ENCODE measurements around the gene MYO3B.

MYO3B gene

GRCh38 chr2:170679607-170680079 is 501.7 kb downstream of the MYO3B start (continued):
- no peak for TF ChIP-seq ZNF501 (tag by site-specific recombination; IDR thresholded peaks at IDR 0.05)
- peak; percentile 56; the same call in 1 of the 2 replicates for TF ChIP-seq ZBTB44 (tag by site-specific recombination; IDR thresholded peaks at IDR 0.05)
- no peak for TF ChIP-seq ZBTB7A (tag by site-specific recombination; IDR thresholded peaks at IDR 0.05; ENCODE audit: low read depth)
- no peak for TF ChIP-seq ZIC2 (tag by site-specific recombination; IDR thresholded peaks at IDR 0.05)
- TF ChIP-seq ZNF600 (tag by site-specific recombination; IDR thresholded peaks at IDR 0.05) = peak; percentile 40; the same call in 1 of the 2 replicates
- TF ChIP-seq ZNF132 (tag by site-specific recombination; IDR thresholded peaks at IDR 0.05; ENCODE audit: borderline replicate concordance) = no peak
- TF ChIP-seq PRDM10 (tag by site-specific recombination; IDR thresholded peaks at IDR 0.05) = peak; percentile 32
- TF ChIP-seq KLF16 (tag by site-specific recombination; IDR thresholded peaks at IDR 0.05) = no peak
- no peak for TF ChIP-seq ZNF521 (tag by site-specific recombination; IDR thresholded peaks at IDR 0.05)
- TF ChIP-seq ZFP69B (tag by site-specific recombination; IDR thresholded peaks at IDR 0.05) = no peak
- no peak for TF ChIP-seq ZNF629 (tag by site-specific recombination; IDR thresholded peaks at IDR 0.05)
- no peak for TF ChIP-seq ZNF24 (tag by site-specific recombination; IDR thresholded peaks at IDR 0.05)
- TF ChIP-seq ZSCAN16 (tag by site-specific recombination; IDR thresholded peaks at IDR 0.05) = no peak
- no peak for TF ChIP-seq ZNF114 (tag by site-specific recombination; IDR thresholded peaks at IDR 0.05)
- TF ChIP-seq KLF1 (tag by site-specific recombination; IDR thresholded peaks at IDR 0.05) = no peak
- TF ChIP-seq ZNF2 (tag by site-specific recombination; IDR thresholded peaks at IDR 0.05) = no peak
- no peak for TF ChIP-seq ZBTB6 (tag by site-specific recombination; IDR thresholded peaks at IDR 0.05)
- TF ChIP-seq OSR2 (tag by site-specific recombination; IDR thresholded peaks at IDR 0.05) = no peak
- TF ChIP-seq ZNF202 (tag by site-specific recombination; IDR thresholded peaks at IDR 0.05; ENCODE audit: borderline replicate concordance) = no peak
- no peak for TF ChIP-seq ZNF529 (tag by site-specific recombination; IDR thresholded peaks at IDR 0.05; ENCODE audit: insufficient replicate concordance)

- Histone ChIP-seq H3K4me3 (ENCODE audit: low read depth, low read length) (no peak overlapping the region), H3K4me1 (ENCODE audit: control insufficient read depth, insufficient read depth, low read length) (peaks cover 8% of the 10 kb centered on the region; the same call in 1 of the 2 replicates), H3K9me3 (ENCODE audit: control insufficient read depth, insufficient read depth, low read depth, low read length) (no peaks in the 10 kb centered on the region), H3K36me3 (ENCODE audit: control insufficient read depth in 2 of 2, insufficient read depth in 1 of 2, low read length in 2 of 2) (no peaks in the 10 kb centered on the region), H3K27ac (ENCODE audit: extremely low read depth, low read depth, low read length) (no peak overlapping the region)
- ChIA-PET POLR2A (no interaction called here), CTCF (interaction anchor here (0.6 to 1.9 kb wide), 8 partner anchors 9 to 525 kb away, joined by 3 to 10 read pairs (median 3); partner anchors contain the start of gene GAD1)
- TF ChIP-seq ZFP37 (tag by site-specific recombination; IDR thresholded peaks at IDR 0.05) (no peak), KLF7 (tag by site-specific recombination; IDR thresholded peaks at IDR 0.05; ENCODE audit: borderline replicate concordance) (no peak), YY2 (tag by site-specific recombination; IDR thresholded peaks at IDR 0.05) (no peak), ZNF544 (tag by site-specific recombination; IDR thresholded peaks at IDR 0.05) (no peak), ZNF585B (tag by site-specific recombination; IDR thresholded peaks at IDR 0.05) (no peak), ZNF398 (tag by site-specific recombination; IDR thresholded peaks at IDR 0.05) (no peak), ZNF768 (tag by site-specific recombination; IDR thresholded peaks at IDR 0.05) (no peak), ZNF335 (tag by site-specific recombination; conservative IDR thresholded peaks at IDR 0.05) (no peak), ZNF223 (tag by site-specific recombination; IDR thresholded peaks at IDR 0.05) (no peak)
Measured at GRCh38 chr2:170680172-170680941, 502.4 kb downstream of the MYO3B start.

All from HEK293 (cell line).